ENCODE results near the gene TYW1. TPM values are rescaled to one million over a fixed set of nuclear protein-coding genes. Genes with fewer than 3 reads are reported as not detected.
"Not testable (repeated sequence)": the region's sequence is repeated elsewhere in the genome, so short reads cannot be mapped to it uniquely, and the experiment has no call there.

Gene TYW1
- total RNA-seq, 8 experiments from 2014 or later: 11.9 to 26.9 (median 16.3) TPM

- H3K4me1 ChIP-seq (replicated peaks in 1 of 2); in situ Hi-C loops (cut with MboI; ENCODE audit: low pct_unique_long_range_greater_than_20kb in 2 of 9, low sequenced_read_pairs in 9 of 9, unreplicated experiment in 9 of 9); H3K27ac ChIP-seq; H3K4me3 ChIP-seq: not testable (repeated sequence)
- WGBS, 10 experiments: 67 to 100% (median 90%) methylated on average over 1 to 2 of the region's 5 CpGs; no CpG with 5 or more reads in 7 of the 10 experiments
- ATAC-seq (replicated peaks in 6 of 8): peak in 6 of 8 experiments; percentile 36 to 95 (median 62)
Observed at GRCh38 chr7:67226340-67226907, 229.8 kb downstream of the TYW1 start.

- H3K4me3 ChIP-seq; H3K4me1 ChIP-seq (replicated peaks in 1 of 2); in situ Hi-C loops (cut with MboI; ENCODE audit: low pct_unique_long_range_greater_than_20kb in 2 of 9, low sequenced_read_pairs in 9 of 9, unreplicated experiment in 9 of 9); ATAC-seq (replicated peaks in 6 of 8); H3K27ac ChIP-seq: not testable (repeated sequence)
- no CpG with 5 or more reads among the region's 6 CpGs for whole genome bisulfite sequencing, 10 experiments
Observed at GRCh38 chr7:67226967-67227366, 230.3 kb downstream of the TYW1 start.

- H3K4me3 ChIP-seq; ATAC-seq (replicated peaks in 6 of 8); in situ Hi-C loops (cut with MboI; ENCODE audit: low pct_unique_long_range_greater_than_20kb in 2 of 9, low sequenced_read_pairs in 9 of 9, unreplicated experiment in 9 of 9); H3K27ac ChIP-seq; H3K4me1 ChIP-seq (replicated peaks in 1 of 2): not testable (repeated sequence)
- WGBS, 10 experiments: 82 to 100% (median 100%) methylated on average over 1 to 7 of the region's 9 CpGs; no CpG with 5 or more reads in 2 of the 10 experiments
Observed at GRCh38 chr7:67229018-67229417, 232.4 kb downstream of the TYW1 start.

- 83 to 100% (median 100%) methylated on average over 1 of the region's 1 CpG; no CpG with 5 or more reads in 6 of the 10 experiments for WGBS, 10 experiments
- in situ Hi-C loops (cut with MboI; ENCODE audit: low pct_unique_long_range_greater_than_20kb in 2 of 9, low sequenced_read_pairs in 9 of 9, unreplicated experiment in 9 of 9); H3K4me3 ChIP-seq; ATAC-seq (replicated peaks in 6 of 8); H3K27ac ChIP-seq; H3K4me1 ChIP-seq (replicated peaks in 1 of 2): not testable (repeated sequence)
Observed at GRCh38 chr7:67230029-67230428, 233.4 kb downstream of the TYW1 start.

- 100% methylated on average over 2 of the region's 7 CpGs; no CpG with 5 or more reads in 8 of the 10 experiments for WGBS, 10 experiments
- in situ Hi-C loops (cut with MboI; ENCODE audit: low pct_unique_long_range_greater_than_20kb in 2 of 9, low sequenced_read_pairs in 9 of 9, unreplicated experiment in 9 of 9): not testable (repeated sequence)
Observed at GRCh38 chr7:67233506-67233905, 236.9 kb downstream of the TYW1 start.

GRCh38 chr7:67236216-67236615 is 239.6 kb downstream of the TYW1 start:
- 80 to 96% (median 88%) methylated on average over 1 to 5 of the region's 7 CpGs; no CpG with 5 or more reads in 6 of the 10 experiments for WGBS, 10 experiments
- in situ Hi-C loops (cut with MboI; ENCODE audit: low pct_unique_long_range_greater_than_20kb in 2 of 9, low sequenced_read_pairs in 9 of 9, unreplicated experiment in 9 of 9); H3K27ac ChIP-seq; H3K4me1 ChIP-seq (replicated peaks in 1 of 2); H3K4me3 ChIP-seq: not testable (repeated sequence)
- ATAC-seq (replicated peaks in 6 of 8): peak in 1 of 8 experiments; percentile 36

More at GRCh38 chr7:67233506-67233905, 236.9 kb downstream of the TYW1 start:
- not testable (repeated sequence) for H3K27ac ChIP-seq; H3K4me3 ChIP-seq; ATAC-seq (replicated peaks in 6 of 8); H3K4me1 ChIP-seq (replicated peaks in 1 of 2)

- 100% methylated on average over 1 of the region's 1 CpG; no CpG with 5 or more reads in 9 of the 10 experiments for WGBS, 10 experiments
- H3K4me3 ChIP-seq; ATAC-seq (replicated peaks in 6 of 8); in situ Hi-C loops (cut with MboI; ENCODE audit: low pct_unique_long_range_greater_than_20kb in 2 of 9, low sequenced_read_pairs in 9 of 9, unreplicated experiment in 9 of 9); H3K27ac ChIP-seq; H3K4me1 ChIP-seq (replicated peaks in 1 of 2): not testable (repeated sequence)
Observed at GRCh38 chr7:67242871-67243270, 246.2 kb downstream of the TYW1 start.

- H3K27ac ChIP-seq; ATAC-seq (replicated peaks in 6 of 8); H3K4me1 ChIP-seq (replicated peaks in 1 of 2); in situ Hi-C loops (cut with MboI; ENCODE audit: low pct_unique_long_range_greater_than_20kb in 2 of 9, low sequenced_read_pairs in 9 of 9, unreplicated experiment in 9 of 9); H3K4me3 ChIP-seq: not testable (repeated sequence)
- 50 to 100% (median 91%) methylated on average over 1 to 3 of the region's 5 CpGs; no CpG with 5 or more reads in 4 of the 10 experiments for WGBS, 10 experiments
Observed at GRCh38 chr7:67248364-67248763, 251.7 kb downstream of the TYW1 start.

- no peaks in the 10 kb centered on the region for H3K4me1 ChIP-seq (replicated peaks in 1 of 2)
- 50 to 83% (median 67%) methylated on average over 1 of the region's 1 CpG; no CpG with 5 or more reads in 5 of the 10 experiments for WGBS, 10 experiments
- no peak overlapping the region for H3K4me3 ChIP-seq
- in situ Hi-C loops (cut with MboI; ENCODE audit: low pct_unique_long_range_greater_than_20kb in 2 of 9, low sequenced_read_pairs in 9 of 9, unreplicated experiment in 9 of 9): no loop called here
- ATAC-seq (replicated peaks in 6 of 8): no peak
- H3K27ac ChIP-seq: no peak overlapping the region
Observed at GRCh38 chr7:67251986-67252558, 255.4 kb downstream of the TYW1 start.

GRCh38 chr7:67255076-67255475 is 258.4 kb downstream of the TYW1 start:
- H3K4me3 ChIP-seq; H3K4me1 ChIP-seq (replicated peaks in 1 of 2); in situ Hi-C loops (cut with MboI; ENCODE audit: low pct_unique_long_range_greater_than_20kb in 2 of 9, low sequenced_read_pairs in 9 of 9, unreplicated experiment in 9 of 9); H3K27ac ChIP-seq; ATAC-seq (replicated peaks in 6 of 8): not testable (repeated sequence)
- WGBS, 10 experiments: 100% methylated on average over 1 of the region's 3 CpGs; no CpG with 5 or more reads in 9 of the 10 experiments

- H3K4me1 ChIP-seq (replicated peaks in 1 of 2); H3K27ac ChIP-seq; in situ Hi-C loops (cut with MboI; ENCODE audit: low pct_unique_long_range_greater_than_20kb in 2 of 9, low sequenced_read_pairs in 9 of 9, unreplicated experiment in 9 of 9); H3K4me3 ChIP-seq: not testable (repeated sequence)
- ATAC-seq (replicated peaks in 6 of 8): peak in 2 of 8 experiments; percentile 57 to 60
- no CpG with 5 or more reads among the region's 1 CpG for WGBS, 10 experiments
Observed at GRCh38 chr7:67257779-67258178, 261.1 kb downstream of the TYW1 start.

GRCh38 chr7:67259363-67259762 is 262.7 kb downstream of the TYW1 start:
- H3K4me3 ChIP-seq; H3K4me1 ChIP-seq (replicated peaks in 1 of 2); H3K27ac ChIP-seq; in situ Hi-C loops (cut with MboI; ENCODE audit: low pct_unique_long_range_greater_than_20kb in 2 of 9, low sequenced_read_pairs in 9 of 9, unreplicated experiment in 9 of 9): not testable (repeated sequence)
- ATAC-seq (replicated peaks in 6 of 8): peak in 3 of 8 experiments; percentile 25 to 67 (median 57)
- 35 to 100% (median 76%) methylated on average over 1 to 5 of the region's 6 CpGs; no CpG with 5 or more reads in 5 of the 10 experiments for WGBS, 10 experiments

- ATAC-seq (replicated peaks in 6 of 8): peak in 1 of 8 experiments; percentile 9
- H3K27ac ChIP-seq; in situ Hi-C loops (cut with MboI; ENCODE audit: low pct_unique_long_range_greater_than_20kb in 2 of 9, low sequenced_read_pairs in 9 of 9, unreplicated experiment in 9 of 9); H3K4me1 ChIP-seq (replicated peaks in 1 of 2); H3K4me3 ChIP-seq: not testable (repeated sequence)
- WGBS, 10 experiments: 20 to 100% (median 90%) methylated on average over 1 to 2 of the region's 6 CpGs; no CpG with 5 or more reads in 6 of the 10 experiments
Observed at GRCh38 chr7:67260166-67260586, 263.5 kb downstream of the TYW1 start.

Data from motor neuron (in vitro differentiated cells).